Endodermal cell (in vitro differentiated cells): ENCODE measurements around the gene INTS6. TPM values are rescaled to one million over a fixed set of nuclear protein-coding genes. Genes with fewer than 3 reads are reported as not detected.

Experiments
- DNase-seq: peaks from one replicate; pipeline ENCODE4 v3.0.0-alpha.2; 2017
- H3K27ac ChIP-seq: 2 replicates; pipeline ENCODE4 v1.5.1; 2013; ENCODE audit warnings: mild to moderate bottlenecking, low read depth, low read length, moderate library complexity
- H3K27me3 ChIP-seq: 2 replicates; pipeline ENCODE4 v1.6.1; 2013; ENCODE audit warnings: mild to moderate bottlenecking, low read length, moderate library complexity; ENCODE audit not compliant: insufficient read depth, control insufficient read depth, poor library complexity, severe bottlenecking
- H3K36me3 ChIP-seq: 2 replicates; pipeline ENCODE4 v1.7.0; 2013; ENCODE audit warnings: mild to moderate bottlenecking, low read length, moderate library complexity; ENCODE audit not compliant: control insufficient read depth, insufficient read depth
- H3K4me1 ChIP-seq: one replicate; pipeline ENCODE4 v1.7.0; 2013; ENCODE audit warnings: low read length; ENCODE audit not compliant: control insufficient read depth, insufficient read depth
- H3K4me3 ChIP-seq: 2 replicates; pipeline ENCODE4 v1.5.1; 2013; ENCODE audit warnings: mild to moderate bottlenecking, low read length, moderate library complexity
- H3K9ac ChIP-seq: 2 replicates; pipeline ENCODE4 v1.6.1; 2013; ENCODE audit warnings: mild to moderate bottlenecking, low read length, moderate library complexity; ENCODE audit not compliant: poor library complexity, severe bottlenecking; ENCODE audit errors: extremely low read depth
- H3K9me3 ChIP-seq: 2 replicates; pipeline ENCODE4 v1.6.1; 2013; ENCODE audit warnings: mild to moderate bottlenecking, low read length, moderate library complexity; ENCODE audit not compliant: control insufficient read depth
- H3K27ac Mint-ChIP-seq: 2 replicates; pipeline ENCODE4 v1.8.0; 2020; ENCODE audit warnings: mixed read lengths
- H3K27me3 Mint-ChIP-seq: 2 replicates; pipeline ENCODE4 v1.8.0; 2021; ENCODE audit warnings: mild to moderate bottlenecking, mixed read lengths; ENCODE audit not compliant: insufficient read depth
- H3K36me3 Mint-ChIP-seq: 2 replicates; pipeline ENCODE4 v1.8.0; 2020; ENCODE audit warnings: low read depth, mixed read lengths
- H3K4me1 Mint-ChIP-seq: 2 replicates; pipeline ENCODE4 v1.8.0; 2020; ENCODE audit warnings: mixed read lengths
- H3K4me3 Mint-ChIP-seq: 2 replicates; pipeline ENCODE4 v1.8.0; 2020; ENCODE audit warnings: mild to moderate bottlenecking, moderate library complexity, mixed read lengths
- H3K9me3 Mint-ChIP-seq: 2 replicates; pipeline ENCODE4 v1.8.0; 2020; ENCODE audit warnings: mild to moderate bottlenecking, mixed read lengths
- CTCF ChIP-seq: fragments of 200-600 bp; sonication (generic); conservative IDR thresholded peaks from 2 replicates; pipeline ENCODE4 v1.5.0; 2021; ENCODE audit warnings: antibody characterized with exemption, mild to moderate bottlenecking
- WGBS, 2 experiments: methylation state at CpG; one replicate each; pipeline versions ENCODE4 v1.1.5 to v1.1.7; 2013; ENCODE audit warnings: missing lambda C conversion rate in 2 of 2, mixed read lengths in 1 of 2; ENCODE audit not compliant: insufficient coverage in 1 of 2, insufficient read length in 1 of 2; 5-methylcytosine and 5-hydroxymethylcytosine counted together
- total RNA-seq, 2 donors: library from RNA; stranded (reverse); fragmentation: NEBNext Ultra II Directional in 1 of 2; extraction: Animal tissue kit (Norgen Biotek cat#: 25700) in 1 of 2; gene quantifications; 2 replicates in 1 of 2; 3 replicates in 1 of 2; pipeline ENCODE4 v1.2.1, GENCODE V29; 2021

The INTS6 gene
- total RNA-seq, 2 donors from 2014 or later = 42.4 to 62.1 TPM

GRCh38 chr13:51333421-51333820 is 119.4 kb downstream of the INTS6 start:
- Mint-ChIP-seq H3K36me3 (no peaks in the 10 kb centered on the region), H3K4me3 (no peak overlapping the region), H3K4me1 (peaks cover 4% of the 10 kb centered on the region), H3K27ac (no peak overlapping the region), H3K27me3 (peaks cover 6% of the 10 kb centered on the region), H3K9me3 (no peaks in the 10 kb centered on the region)
- no peak for DNase-seq
- H3K4me1 ChIP-seq = no peaks in the 10 kb centered on the region
- no peak overlapping the region for H3K9ac ChIP-seq
- TF ChIP-seq CTCF = no peak
- H3K27ac ChIP-seq = no peak overlapping the region
- no peaks in the 10 kb centered on the region for H3K36me3 ChIP-seq
- no peak overlapping the region for H3K4me3 ChIP-seq
- no peaks in the 10 kb centered on the region for H3K27me3 ChIP-seq
- H3K9me3 ChIP-seq = no peaks in the 10 kb centered on the region

DNA sequence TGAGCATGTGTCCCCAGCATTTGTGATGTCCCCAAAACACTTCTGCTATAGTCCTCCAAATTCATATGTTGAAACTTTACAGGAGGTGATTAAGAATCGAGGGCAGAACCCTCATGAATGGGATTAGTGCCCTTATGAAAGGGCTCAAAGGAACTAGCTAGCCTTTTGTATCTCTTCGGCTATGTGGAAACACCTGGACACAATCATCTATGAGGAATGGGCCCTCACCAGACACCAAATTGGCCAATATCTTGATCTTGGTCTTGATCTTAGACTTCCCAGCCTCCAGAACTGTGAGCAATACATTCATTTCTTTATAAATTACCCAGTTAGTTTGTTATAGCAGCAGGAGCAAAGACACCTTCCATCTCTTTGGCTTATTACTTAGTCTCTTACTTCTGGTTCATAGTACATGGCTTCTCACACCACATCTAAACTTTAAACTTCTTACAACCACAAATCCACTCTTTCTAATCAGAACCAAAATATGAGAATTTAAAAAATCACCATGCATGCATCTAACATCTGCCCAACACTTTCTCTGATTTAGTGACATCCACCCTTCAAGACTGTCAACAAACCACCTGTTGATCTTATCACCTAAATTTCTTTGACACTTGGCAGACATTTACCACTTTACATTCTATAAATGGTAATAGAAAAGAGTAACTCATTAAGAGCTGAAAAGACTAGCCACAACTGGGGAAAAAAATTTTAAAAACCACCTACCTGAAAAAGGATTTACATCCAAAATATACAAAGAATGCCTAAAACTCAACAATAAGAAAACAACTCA is 120.1 kb downstream of the INTS6 start:
- H3K4me3 Mint-ChIP-seq = no peak overlapping the region

DNA sequence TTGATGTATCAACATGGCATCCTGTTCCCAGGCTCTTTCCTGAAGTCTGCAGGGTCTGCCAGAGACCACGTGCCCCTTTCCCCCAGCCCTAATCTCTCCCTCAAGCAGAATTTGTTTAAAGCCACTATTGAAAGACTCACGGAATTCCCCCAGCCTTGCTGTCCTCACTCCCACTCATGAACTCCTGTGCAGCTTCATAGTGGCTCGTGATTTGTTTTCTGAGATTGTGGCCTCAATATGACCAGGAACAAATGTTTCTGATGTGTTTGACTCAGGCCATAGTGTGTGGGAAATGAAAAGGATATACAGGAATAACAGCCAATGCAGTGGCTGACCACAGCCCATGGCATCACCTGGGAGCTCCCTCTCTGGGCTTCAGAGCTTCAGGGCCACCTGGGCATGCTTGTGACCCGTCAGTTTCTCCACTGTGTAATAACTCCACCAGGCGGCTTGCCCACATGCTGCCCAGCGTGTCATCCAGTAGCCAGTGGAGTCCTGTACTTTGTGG is 121.4 kb downstream of the INTS6 start:
- no peak overlapping the region for H3K4me3 Mint-ChIP-seq

More for the DNA sequence above, 120.1 kb downstream of the INTS6 start:
- H3K27ac Mint-ChIP-seq = no peak overlapping the region
- Histone ChIP-seq H3K9ac (no peak overlapping the region), H3K4me3 (no peak overlapping the region), H3K27me3 (no peaks in the 10 kb centered on the region), H3K27ac (no peak overlapping the region), H3K4me1 (peaks cover 4% of the 10 kb centered on the region), H3K9me3 (no peaks in the 10 kb centered on the region), H3K36me3 (no peaks in the 10 kb centered on the region)
- H3K4me1 Mint-ChIP-seq = peaks cover 4% of the 10 kb centered on the region
- H3K9me3 Mint-ChIP-seq = no peaks in the 10 kb centered on the region
- no peak for TF ChIP-seq CTCF
- H3K27me3 Mint-ChIP-seq = peaks cover 6% of the 10 kb centered on the region
- 90 to 93% methylated on average over 2 of the region's 2 CpGs for WGBS, 2 experiments
- no peaks in the 10 kb centered on the region for H3K36me3 Mint-ChIP-seq
- no peak for DNase-seq

More for the DNA sequence above, 121.4 kb downstream of the INTS6 start:
- Histone ChIP-seq H3K9ac (no peak overlapping the region), H3K27me3 (no peaks in the 10 kb centered on the region), H3K9me3 (no peaks in the 10 kb centered on the region), H3K36me3 (no peaks in the 10 kb centered on the region), H3K4me3 (no peak overlapping the region), H3K27ac (no peak overlapping the region), H3K4me1 (peaks cover 4% of the 10 kb centered on the region)
- WGBS, 2 experiments = 75 to 83% methylated on average over 5 to 6 of the region's 6 CpGs
- peaks cover 6% of the 10 kb centered on the region for H3K27me3 Mint-ChIP-seq
- H3K4me1 Mint-ChIP-seq = peaks cover under 1% of the 10 kb centered on the region
- no peak overlapping the region for H3K27ac Mint-ChIP-seq
- peak; percentile 34 for DNase-seq
- TF ChIP-seq CTCF = no peak
- H3K36me3 Mint-ChIP-seq = no peaks in the 10 kb centered on the region
- no peaks in the 10 kb centered on the region for H3K9me3 Mint-ChIP-seq
